Parathyroid adenoma (tissue), 2 donors: ENCODE data around the gene HHIPL1.

ENCODE experiments used
- H2AFZ ChIP-seq: fragments of 300-600 bp; sonication (generic); one replicate; pipeline ENCODE4 v1.7.0; 2017; ENCODE audit warnings: antibody characterized with exemption, mild to moderate bottlenecking
- H3K27ac ChIP-seq: fragments of 300-600 bp; sonication (generic); one replicate; pipeline ENCODE4 v1.7.0; 2017
- H3K27me3 ChIP-seq: fragments of 300-600 bp; sonication (generic); one replicate; pipeline ENCODE4 v1.7.0; 2017; ENCODE audit warnings: low read length; ENCODE audit not compliant: control insufficient read depth, insufficient read depth
- H3K36me3 ChIP-seq: fragments of 300-600 bp; sonication (generic); one replicate; pipeline ENCODE4 v1.7.0; 2017; ENCODE audit warnings: low read length; ENCODE audit not compliant: control insufficient read depth, insufficient read depth
- H3K4me1 ChIP-seq: fragments of 300-600 bp; sonication (generic); one replicate; pipeline ENCODE4 v1.7.0; 2017; ENCODE audit warnings: control low read depth
- H3K4me2 ChIP-seq: fragments of 300-600 bp; sonication (generic); one replicate; pipeline ENCODE4 v1.7.0; 2017; ENCODE audit warnings: low read length
- H3K4me3 ChIP-seq: fragments of 300-600 bp; sonication (generic); one replicate; pipeline ENCODE4 v1.7.0; 2017; ENCODE audit warnings: low read depth, low read length
- H3K79me2 ChIP-seq: fragments of 300-600 bp; sonication (generic); one replicate; pipeline ENCODE4 v1.7.0; 2017; ENCODE audit warnings: control low read depth
- H3K9ac ChIP-seq: fragments of 300-600 bp; sonication (generic); one replicate; pipeline ENCODE4 v1.7.0; 2017; ENCODE audit warnings: mild to moderate bottlenecking
- H3K9me3 ChIP-seq: fragments of 300-600 bp; sonication (generic); one replicate; pipeline ENCODE4 v1.7.0; 2017; ENCODE audit warnings: low read length; ENCODE audit not compliant: control insufficient read depth
- TF ChIP-seq, protein P1 (sequence below): fragments of 300-600 bp; sonication (generic); IDR thresholded peaks from one replicate; pipeline ENCODE4 v1.7.0; 2017; ENCODE audit warnings: antibody characterized with exemption, mild to moderate bottlenecking
- donor health status: primary hyperparathyroidism.

The HHIPL1 gene

DNA sequence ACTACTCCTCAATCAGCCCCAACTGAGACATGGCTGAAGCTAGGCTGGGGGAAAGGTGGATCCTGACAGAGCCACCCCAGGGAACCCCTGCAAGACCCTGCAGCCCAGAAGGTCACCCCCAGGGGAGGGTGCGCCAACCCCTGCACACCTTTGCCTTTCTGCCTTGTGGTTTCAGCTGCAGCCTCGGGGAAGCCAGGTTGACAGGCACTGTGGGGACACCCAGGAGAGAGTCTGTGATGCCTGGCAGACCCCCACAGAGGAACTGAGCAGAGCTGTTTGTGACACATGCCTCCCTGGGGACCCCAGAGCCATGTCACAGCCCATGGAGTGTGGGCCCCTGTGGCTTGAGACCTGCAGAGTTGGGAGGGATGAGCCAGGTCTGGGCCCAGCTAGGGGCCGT, 11.8 kb upstream of the HHIPL1 start:
- no peak overlapping the region for H3K9ac ChIP-seq
- H2AFZ ChIP-seq = no peak overlapping the region
- H3K4me2 ChIP-seq = no peak overlapping the region
- H3K9me3 ChIP-seq = no peaks in the 10 kb centered on the region
- no peak overlapping the region for H3K27ac ChIP-seq
- no peak overlapping the region for H3K4me3 ChIP-seq
- no peaks in the 10 kb centered on the region for H3K27me3 ChIP-seq
- no peaks in the 10 kb centered on the region for H3K36me3 ChIP-seq
- H3K4me1 ChIP-seq = no peaks in the 10 kb centered on the region
- no peaks in the 10 kb centered on the region for H3K79me2 ChIP-seq
- TF ChIP-seq, protein P1, sequence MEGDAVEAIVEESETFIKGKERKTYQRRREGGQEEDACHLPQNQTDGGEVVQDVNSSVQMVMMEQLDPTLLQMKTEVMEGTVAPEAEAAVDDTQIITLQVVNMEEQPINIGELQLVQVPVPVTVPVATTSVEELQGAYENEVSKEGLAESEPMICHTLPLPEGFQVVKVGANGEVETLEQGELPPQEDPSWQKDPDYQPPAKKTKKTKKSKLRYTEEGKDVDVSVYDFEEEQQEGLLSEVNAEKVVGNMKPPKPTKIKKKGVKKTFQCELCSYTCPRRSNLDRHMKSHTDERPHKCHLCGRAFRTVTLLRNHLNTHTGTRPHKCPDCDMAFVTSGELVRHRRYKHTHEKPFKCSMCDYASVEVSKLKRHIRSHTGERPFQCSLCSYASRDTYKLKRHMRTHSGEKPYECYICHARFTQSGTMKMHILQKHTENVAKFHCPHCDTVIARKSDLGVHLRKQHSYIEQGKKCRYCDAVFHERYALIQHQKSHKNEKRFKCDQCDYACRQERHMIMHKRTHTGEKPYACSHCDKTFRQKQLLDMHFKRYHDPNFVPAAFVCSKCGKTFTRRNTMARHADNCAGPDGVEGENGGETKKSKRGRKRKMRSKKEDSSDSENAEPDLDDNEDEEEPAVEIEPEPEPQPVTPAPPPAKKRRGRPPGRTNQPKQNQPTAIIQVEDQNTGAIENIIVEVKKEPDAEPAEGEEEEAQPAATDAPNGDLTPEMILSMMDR = no peak

DNA sequence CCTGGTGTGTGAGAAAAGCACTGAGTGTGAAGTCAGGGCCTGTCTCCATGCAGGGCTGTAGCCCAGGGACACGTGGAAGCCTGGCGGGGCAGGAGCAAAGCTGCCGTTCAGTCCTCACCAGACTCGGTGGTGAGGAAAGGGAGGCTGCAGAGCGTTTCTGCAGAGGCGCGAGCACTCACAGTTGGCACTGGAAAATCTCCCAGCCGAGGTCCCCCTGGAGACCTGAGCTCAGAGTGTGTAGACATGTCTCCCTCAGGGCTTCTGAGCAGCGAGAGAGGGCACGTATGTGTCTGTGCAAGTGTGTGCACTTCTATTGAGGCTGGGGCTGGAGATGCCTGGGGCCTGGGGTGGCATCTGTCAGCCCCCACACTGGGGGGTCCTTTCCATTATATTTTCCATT, 11.0 kb upstream of the HHIPL1 start:
- Histone ChIP-seq H3K4me3 (no peak overlapping the region), H3K36me3 (no peaks in the 10 kb centered on the region), H3K79me2 (no peaks in the 10 kb centered on the region), H3K4me1 (no peaks in the 10 kb centered on the region), H3K27me3 (no peaks in the 10 kb centered on the region), H3K4me2 (no peak overlapping the region), H3K9ac (no peak overlapping the region), H3K9me3 (no peaks in the 10 kb centered on the region), H2AFZ (no peak overlapping the region), H3K27ac (no peak overlapping the region)
- TF ChIP-seq, protein P1 = no peak

DNA sequence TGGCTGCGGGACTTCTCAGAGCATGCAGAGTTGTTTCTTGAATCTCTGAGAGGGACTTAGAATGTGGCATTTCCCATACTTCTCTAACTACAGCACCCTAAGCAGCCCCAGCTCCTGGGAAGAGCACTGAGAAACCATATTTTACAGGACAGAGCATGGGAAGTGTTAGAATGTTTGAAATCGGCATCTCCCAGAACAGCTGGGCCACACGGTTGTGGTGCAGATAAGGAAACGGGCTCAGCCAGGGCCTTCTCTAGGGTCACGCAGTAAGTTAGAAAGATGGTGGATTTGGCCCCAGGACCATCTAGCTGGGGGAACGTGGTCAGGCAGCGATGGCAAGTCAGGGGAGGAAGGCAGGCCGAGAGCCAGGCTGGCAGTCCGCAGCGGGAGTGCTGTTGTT, 10.5 kb upstream of the HHIPL1 start:
- H3K9me3 ChIP-seq = no peaks in the 10 kb centered on the region
- H3K4me3 ChIP-seq = no peak overlapping the region

DNA sequence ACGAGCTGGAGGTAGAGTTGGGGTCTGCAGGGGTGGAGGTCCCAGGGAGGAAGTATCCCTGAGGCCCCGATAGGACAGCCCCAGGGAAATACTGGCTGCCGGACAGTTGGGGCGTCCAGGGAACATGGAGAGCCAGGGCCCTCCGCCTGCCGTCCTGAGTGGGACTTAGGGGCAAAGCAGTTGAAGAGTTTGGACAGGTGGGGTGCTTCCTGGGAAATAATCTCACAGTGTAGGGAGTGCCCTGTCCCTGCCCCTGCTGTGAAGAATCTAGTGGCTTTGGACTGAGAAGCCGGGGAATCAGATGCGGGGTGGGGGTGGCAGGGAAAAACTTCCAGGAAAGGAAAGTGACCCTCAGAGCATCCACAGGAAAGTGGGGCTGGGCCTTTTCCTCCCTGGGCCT, 9.8 kb upstream of the HHIPL1 start:
- TF ChIP-seq, protein P1 = no peak
- Histone ChIP-seq H3K4me3 (no peak overlapping the region), H3K27ac (no peak overlapping the region), H3K36me3 (no peaks in the 10 kb centered on the region), H3K4me1 (no peaks in the 10 kb centered on the region), H3K4me2 (no peak overlapping the region), H3K27me3 (no peaks in the 10 kb centered on the region), H3K9me3 (no peaks in the 10 kb centered on the region), H2AFZ (no peak overlapping the region), H3K79me2 (no peaks in the 10 kb centered on the region), H3K9ac (no peak overlapping the region)

More for the DNA sequence above, 10.5 kb upstream of the HHIPL1 start:
- Histone ChIP-seq H3K36me3 (no peaks in the 10 kb centered on the region), H3K4me1 (no peaks in the 10 kb centered on the region), H3K27ac (no peak overlapping the region), H2AFZ (no peak overlapping the region), H3K27me3 (no peaks in the 10 kb centered on the region), H3K9ac (no peak overlapping the region), H3K4me2 (no peak overlapping the region), H3K79me2 (no peaks in the 10 kb centered on the region)
- TF ChIP-seq, protein P1 = no peak

DNA sequence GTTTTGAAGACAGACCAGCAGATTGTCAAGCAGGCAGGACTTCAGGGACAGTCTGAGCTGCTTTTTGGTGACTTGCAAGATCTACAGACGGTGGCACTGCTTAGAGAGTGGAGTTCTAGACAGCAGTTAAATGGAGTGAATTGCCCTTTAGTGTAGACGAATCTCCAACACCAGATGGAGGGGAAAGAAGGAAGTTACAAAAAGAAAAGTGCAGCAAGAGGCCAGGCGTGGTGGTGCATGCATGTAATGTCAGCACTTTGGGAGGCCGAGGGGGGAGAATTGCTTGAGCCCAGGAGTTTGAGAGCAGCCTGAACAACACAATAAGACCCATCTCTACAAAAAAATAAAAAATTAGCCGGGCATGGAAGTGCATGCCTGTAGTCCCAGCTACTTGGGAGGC, 8.4 kb upstream of the HHIPL1 start:
- TF ChIP-seq, protein P1 = no peak
- Histone ChIP-seq H2AFZ (no peak overlapping the region), H3K4me3 (no peak overlapping the region), H3K9ac (no peak overlapping the region), H3K27me3 (no peaks in the 10 kb centered on the region), H3K79me2 (no peaks in the 10 kb centered on the region), H3K36me3 (no peaks in the 10 kb centered on the region), H3K9me3 (no peaks in the 10 kb centered on the region), H3K4me1 (no peaks in the 10 kb centered on the region), H3K4me2 (no peak overlapping the region), H3K27ac (no peak overlapping the region)
